GM18505 (cell line): Measurements from ENCODE around the gene SPSB3.
"Not testable (repeated sequence)": the region's sequence is repeated elsewhere in the genome, so short reads cannot be mapped to it uniquely, and the experiment has no call there.

Experiments
- ATAC-seq: cut with Tn5 transposase; IDR thresholded peaks from one replicate; pipeline ENCODE4 v1.9.1; 2021; ENCODE audit not compliant: unreplicated experiment
- POLR2A ChIP-seq: IDR thresholded peaks from 4 replicates; pipeline ENCODE4 v1.6.1; 2011; ENCODE audit warnings: borderline replicate concordance; ENCODE audit not compliant: insufficient read depth, insufficient read length; ENCODE audit errors: extremely low read depth

The SPSB3 gene

GRCh38 chr16:1808691-1809090 lies 26.3 kb upstream of the SPSB3 start:
- no peak for TF ChIP-seq POLR2A
- no peak for ATAC-seq

GRCh38 chr16:1807626-1808025 lies 25.3 kb upstream of the SPSB3 start:
- ATAC-seq = no peak
- TF ChIP-seq POLR2A = no peak

- no peak for ATAC-seq
- no peak for TF ChIP-seq POLR2A
Measured at GRCh38 chr16:1800701-1801100, 18.3 kb upstream of the SPSB3 start.

DNA sequence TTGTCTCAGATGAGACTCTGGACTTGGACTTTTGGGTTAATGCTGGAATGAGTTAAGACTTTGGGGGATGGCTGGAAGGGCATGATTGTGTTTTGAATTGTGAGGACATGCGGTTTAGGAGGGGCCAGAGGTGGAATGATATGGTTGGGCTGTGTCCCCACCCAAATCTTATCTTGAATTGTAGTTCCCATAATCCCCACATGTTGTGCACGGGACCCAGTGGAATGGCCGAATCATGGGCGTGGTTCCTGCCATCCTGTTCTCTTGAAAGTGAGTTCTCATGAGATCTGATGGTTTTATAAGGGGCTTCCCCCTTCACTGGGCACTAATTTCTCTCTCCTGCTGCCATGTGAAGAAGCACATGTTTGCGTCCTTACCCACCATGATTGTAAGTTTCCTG lies 16.9 kb upstream of the SPSB3 start:
- ATAC-seq = not testable (repeated sequence)

- no peak for TF ChIP-seq POLR2A
- no peak for ATAC-seq
Measured at GRCh38 chr16:1794908-1795666, 12.7 kb upstream of the SPSB3 start.

DNA sequence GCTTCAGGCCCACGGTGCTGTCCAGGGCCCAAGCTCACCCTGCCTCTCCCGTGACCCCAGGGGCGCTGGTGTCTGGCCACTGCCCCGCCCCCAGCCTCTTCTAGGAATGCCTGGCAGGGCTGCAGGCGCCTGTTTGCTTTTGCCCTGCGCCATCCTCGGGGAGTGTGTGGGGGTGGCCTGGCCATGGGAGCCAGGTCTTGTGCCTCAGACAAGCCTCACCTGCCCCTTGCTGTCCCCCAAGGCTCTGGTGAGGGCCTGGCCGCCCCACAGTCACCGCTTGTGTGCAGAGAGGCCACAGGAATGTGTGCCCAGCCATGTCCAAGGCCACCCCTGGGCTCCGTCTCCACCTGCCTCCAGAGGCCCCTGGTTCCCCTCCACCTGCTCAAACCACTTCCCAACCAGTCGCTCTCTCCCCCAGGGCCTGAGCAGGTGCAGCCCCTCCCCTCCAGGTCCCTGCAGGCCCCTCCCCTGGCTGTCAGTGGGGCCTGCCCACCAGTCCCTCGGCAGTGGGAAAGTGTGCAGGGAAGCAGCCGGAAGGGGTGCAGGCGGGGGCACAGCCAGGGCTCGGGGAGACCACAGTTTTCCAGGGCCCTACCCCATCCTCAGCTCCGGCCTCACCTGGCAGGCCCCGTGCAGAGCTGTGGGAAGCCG lies 12.0 kb upstream of the SPSB3 start:
- no peak for ATAC-seq
- no peak for TF ChIP-seq POLR2A

GRCh38 chr16:1793578-1794220 lies 11.3 kb upstream of the SPSB3 start, which contains the start of gene IGFALS:
Gene IGFALS, minus strand, starts transcription at chr16:1793705. Its CDS starts 53 bp downstream, at chr16:1793652.
- no peak for ATAC-seq
- no peak for TF ChIP-seq POLR2A

DNA sequence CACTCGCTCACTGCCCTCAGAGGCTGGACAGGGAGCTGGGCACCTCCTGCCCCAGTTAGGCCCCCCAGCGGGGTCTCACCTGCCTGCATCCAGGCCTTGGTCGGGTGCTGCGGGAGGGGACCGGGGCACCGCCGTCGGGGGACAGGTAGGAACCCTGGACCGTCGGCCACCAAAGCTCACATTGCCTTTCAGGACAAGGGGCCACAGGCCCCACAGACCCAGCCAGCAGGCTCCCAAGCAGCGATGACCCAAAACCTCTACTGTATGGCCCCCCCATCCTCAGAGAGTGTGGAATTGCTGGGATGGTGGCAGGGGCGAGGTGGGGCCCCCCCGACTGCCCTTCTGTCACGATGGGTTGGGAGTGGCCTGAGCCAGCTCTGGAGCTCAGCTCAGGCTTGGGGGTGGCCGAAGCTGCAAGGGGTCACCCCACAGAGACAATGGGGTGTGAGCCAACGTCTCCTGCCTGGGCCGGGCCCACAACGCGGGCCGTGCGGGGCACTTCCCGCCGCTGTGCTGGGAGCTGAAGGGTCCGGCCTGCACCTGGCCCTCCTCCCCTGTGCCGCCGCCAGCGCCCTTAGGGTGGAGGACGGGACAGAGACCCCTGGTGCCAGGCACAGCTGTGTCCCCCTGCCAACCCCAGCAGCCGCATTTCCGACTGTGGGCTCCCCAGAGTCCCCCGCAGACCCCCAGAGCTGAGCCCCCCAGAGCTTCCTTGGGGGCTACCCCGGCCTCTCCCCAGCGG lies 10.6 kb upstream of the SPSB3 start:
- no peak for TF ChIP-seq POLR2A
- ATAC-seq = no peak

GRCh38 chr16:1791943-1792812 lies 9.8 kb upstream of the SPSB3 start:
- ATAC-seq = no peak
- TF ChIP-seq POLR2A = no peak

- ATAC-seq = no peak
- no peak for TF ChIP-seq POLR2A
Measured at GRCh38 chr16:1791256-1791942, 9.0 kb upstream of the SPSB3 start.

DNA sequence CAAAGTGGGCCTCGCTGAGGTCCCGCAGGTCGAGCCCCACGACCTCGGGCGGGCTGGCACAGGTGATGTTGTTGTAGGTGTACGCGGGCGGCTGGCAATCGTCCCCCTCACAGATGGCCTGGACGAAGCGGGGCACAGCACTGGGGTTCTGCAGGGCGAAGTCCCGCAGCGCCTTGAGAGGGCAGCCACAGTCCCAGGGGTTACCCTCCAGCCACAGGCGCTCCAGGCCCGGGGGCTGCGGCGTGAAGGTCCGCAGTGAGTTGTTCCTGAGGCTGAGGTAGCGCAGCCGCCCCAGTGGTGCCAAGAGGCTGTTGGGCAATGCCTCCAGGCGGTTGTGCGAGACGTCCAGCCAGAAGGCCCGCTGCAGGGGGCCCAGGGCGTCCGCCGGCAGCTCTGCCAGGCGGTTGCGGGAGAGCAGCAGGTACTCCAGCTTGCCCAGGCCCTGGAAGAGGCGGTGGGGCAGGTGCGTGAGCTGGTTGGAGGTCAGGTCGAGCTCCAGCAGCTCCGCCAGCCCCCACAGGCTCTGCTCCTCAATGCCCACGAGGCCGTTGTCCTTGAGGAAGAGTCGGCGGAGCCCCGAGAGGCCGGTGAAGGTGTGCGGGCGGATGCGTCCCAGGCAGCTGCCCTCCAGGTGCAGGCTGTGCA lies 8.4 kb upstream of the SPSB3 start:
- no peak for TF ChIP-seq POLR2A
- no peak for ATAC-seq

GRCh38 chr16:1790261-1790610 lies 7.9 kb upstream of the SPSB3 start:
- no peak for TF ChIP-seq POLR2A

More at GRCh38 chr16:1790261-1790610, 7.9 kb upstream of the SPSB3 start:
- no peak for ATAC-seq
